GM18519 (cell line): ENCODE results near the gene TMEM217.

Experiments
- ATAC-seq: cut with Tn5 transposase; IDR thresholded peaks from one replicate; pipeline ENCODE4 v1.9.1; 2021; ENCODE audit warnings: mild to moderate bottlenecking, moderate library complexity; ENCODE audit not compliant: unreplicated experiment, low FRiP score

Gene TMEM217

GRCh38 chr6:37280162-37280887 is 22.4 kb upstream of the TMEM217 start:
- ATAC-seq = no peak

- ATAC-seq = no peak
Observed at GRCh38 chr6:37279366-37280134, 21.6 kb upstream of the TMEM217 start.

DNA sequence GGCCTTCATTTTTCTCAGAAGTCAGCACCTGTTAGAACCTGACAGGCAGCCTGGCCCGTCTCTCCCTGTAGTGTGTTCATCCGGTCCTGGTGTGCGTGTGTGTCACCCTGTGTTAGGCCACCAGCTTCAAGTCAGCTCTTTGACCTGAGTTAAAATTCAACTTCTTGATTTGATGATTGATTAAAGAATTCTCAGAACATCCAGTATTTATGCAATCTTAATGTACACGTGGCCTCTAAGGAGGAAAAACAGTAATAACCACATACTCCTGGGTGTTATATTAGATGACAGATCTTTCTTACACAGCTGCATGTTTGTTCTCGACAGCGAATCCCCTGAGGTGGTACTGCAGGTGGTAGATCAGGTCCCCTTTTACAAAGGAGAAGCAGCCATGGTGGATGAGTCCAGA is 19.1 kb upstream of the TMEM217 start:
- ATAC-seq = no peak

DNA sequence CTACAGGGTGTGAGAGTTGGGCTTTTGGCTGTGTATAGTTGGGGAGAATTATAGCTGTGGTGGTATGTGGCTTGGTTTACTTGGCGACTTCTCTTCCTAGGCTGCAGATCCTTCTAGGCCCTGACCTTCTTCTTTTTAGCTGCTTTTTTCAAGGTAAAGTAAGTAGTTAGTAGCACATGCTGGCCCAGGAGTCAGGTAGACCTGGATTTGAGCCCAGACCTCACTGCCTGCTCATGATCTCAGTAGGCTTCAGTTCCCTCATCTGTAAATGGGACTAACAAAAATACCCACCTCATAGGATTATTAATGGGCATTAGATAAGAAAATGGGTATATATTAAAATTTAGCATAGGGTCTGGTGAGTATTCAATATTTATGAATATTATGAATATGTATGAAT is 17.4 kb upstream of the TMEM217 start:
- ATAC-seq = no peak

DNA sequence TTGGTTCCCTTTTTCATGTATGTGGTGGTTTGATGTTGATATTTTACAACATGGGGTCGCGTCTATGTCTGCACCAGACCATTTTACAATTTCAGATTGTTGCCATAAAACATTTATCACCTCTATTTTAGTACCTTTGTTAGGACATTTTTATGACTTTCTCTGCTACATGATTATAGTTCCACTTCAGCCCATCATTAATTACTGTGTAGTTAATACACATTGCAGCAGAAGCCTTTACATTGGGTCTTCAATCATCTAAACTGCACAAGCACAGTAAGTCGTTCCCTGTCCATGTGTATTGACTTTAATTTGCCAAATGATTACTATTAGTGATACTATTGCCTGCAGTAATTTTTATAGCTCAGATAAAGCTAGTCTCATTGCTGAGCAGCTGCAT is 15.7 kb upstream of the TMEM217 start:
- no peak for ATAC-seq

GRCh38 chr6:37272834-37273566 is 15.1 kb upstream of the TMEM217 start:
- ATAC-seq = no peak

- no peak for ATAC-seq
Observed at GRCh38 chr6:37269105-37269504, 11.2 kb upstream of the TMEM217 start.

- ATAC-seq = no peak
Observed at GRCh38 chr6:37265860-37266259, 7.9 kb upstream of the TMEM217 start.

DNA sequence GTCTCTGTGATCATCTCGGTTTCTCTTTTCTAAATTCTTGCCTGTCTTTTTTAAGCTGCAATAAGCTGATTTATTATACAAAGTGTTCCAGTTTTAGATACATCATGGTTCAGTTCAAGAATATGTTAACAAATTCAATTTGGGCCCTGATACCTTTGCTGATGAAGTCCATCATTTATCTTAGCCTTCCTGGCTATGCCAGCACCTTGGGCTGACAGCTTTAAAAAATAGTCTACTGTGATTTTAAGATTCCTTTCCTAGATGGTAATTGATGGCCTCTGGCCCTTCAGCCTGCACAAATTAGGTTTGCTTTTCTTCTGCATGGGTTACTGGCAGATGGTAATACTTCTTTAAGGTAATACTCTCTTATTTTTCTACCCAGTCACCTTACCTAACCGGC is 7.1 kb upstream of the TMEM217 start:
- ATAC-seq = no peak

GRCh38 chr6:37262446-37263026 is 4.6 kb upstream of the TMEM217 start:
- ATAC-seq = no peak

DNA sequence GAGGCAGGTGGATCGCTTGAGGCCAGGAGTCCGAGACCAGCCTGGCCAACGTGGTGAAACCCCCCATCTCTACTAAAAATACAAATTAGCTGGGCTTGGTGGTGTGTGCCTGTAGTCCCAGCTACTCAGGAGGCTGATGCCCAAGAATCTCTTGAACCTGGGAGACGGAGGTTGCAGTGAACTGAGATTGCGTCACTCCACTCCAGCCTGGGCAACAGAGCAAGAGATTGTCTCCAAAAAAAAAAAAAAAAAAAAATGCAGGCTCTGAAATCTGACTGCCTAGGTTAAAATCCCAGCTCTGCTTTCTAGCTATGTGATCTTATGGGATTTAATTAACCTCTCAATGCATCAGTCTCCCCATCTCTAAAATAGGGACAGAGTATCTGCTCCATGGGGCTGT is 3.3 kb upstream of the TMEM217 start:
- ATAC-seq = no peak

GRCh38 chr6:37260444-37260843 is 2.5 kb upstream of the TMEM217 start:
- no peak for ATAC-seq

GRCh38 chr6:37260040-37260439 is 2.1 kb upstream of the TMEM217 start:
- no peak for ATAC-seq

GRCh38 chr6:37259191-37259590 is 1.2 kb upstream of the TMEM217 start:
- ATAC-seq = no peak

DNA sequence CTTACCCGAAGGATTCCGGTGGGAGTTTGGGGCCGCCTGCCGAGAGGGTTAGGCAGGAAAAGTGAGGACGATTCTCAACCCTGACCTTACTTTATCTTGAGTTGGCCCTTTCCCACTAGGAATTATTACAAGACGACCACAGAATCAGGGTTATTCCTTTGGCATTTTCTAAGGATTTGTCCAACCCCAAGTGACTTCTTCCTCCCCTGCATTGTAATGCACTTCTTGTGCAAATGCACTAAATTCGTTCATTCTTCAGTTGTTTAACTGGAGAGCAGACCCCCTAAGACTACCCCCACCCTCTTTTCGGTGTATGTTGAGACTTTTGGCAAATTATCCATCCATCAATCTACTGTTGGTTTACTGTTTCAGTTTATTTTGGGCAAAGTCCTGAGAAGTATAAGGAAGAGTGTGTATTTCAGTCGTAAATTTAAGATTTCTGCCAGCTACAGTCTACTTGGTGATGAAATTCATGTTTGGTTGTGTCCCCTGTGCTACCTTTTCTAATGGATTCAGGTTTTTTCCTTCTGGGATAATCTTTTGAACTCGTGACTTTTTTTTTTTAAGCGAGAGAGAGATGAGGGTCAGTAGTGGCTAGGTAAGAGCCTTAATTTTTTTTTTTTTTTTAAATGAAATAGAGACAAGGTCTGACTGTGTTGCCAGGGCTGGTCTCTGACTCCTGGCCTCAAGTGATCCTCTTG is 611 bp upstream of the TMEM217 start:
- ATAC-seq = no peak

DNA sequence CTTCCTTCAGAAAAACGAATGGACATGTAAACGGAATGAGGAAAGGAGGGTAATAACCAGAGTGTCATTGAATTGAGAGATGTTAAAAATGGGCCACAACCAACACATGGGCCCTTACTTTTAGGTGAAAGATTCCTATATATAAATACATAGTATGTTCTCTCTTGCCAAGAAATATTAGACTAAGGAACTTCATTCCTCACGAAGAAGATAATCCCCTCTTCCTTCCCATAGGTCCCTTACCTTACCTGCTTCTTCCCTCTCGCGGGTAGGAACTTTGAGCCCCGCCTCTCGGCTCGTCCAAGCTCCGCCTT is 667 bp downstream of the TMEM217 start:
- ATAC-seq = no peak

DNA sequence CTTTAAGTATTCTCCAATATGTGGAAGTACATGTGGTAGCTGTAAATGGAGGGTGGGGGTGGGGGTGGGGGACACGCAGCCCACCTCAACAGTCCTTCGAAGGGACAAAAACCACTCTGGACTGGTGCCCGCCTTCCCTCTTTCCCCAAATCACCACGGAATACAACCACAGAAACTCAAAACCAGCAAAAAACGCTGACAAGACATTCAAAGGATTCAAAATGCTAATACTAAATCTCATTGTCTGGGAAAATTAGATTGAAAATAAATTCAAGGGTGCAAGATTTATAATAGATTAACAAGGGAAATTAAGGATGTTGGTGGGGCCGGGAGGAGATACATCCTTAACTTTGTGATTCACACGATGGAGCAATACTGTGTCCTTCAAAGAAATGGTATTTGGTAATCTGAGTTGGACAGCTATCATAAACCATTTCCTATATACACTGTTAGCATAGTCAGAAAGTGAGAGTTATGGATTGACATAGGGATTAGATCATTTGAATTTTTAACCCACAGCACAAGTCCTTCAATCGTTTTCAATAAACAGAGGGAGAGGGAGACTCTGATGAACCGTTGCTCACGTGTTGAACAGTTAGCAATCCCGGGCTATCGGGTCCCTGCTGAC is 1.1 kb downstream of the TMEM217 start:
- no peak for ATAC-seq

DNA sequence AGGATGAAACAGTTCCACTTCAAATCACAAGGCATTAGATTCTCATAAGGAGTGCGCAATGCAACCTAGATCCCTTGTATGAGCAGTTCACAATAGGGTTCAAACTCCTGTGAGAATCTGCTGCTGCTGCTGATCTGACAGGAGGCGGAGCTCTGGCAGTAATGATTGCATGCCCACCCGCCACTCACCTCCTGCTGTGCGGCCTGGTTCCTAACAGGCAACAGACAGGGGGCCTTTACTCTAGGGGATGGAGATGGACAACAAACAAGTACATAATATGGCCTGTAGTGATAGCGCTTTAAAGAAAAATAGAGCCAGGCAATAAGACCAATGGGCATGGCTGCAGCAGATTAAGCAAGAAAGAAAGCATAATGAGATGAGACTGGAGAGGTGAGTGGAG is 3.1 kb downstream of the TMEM217 start:
- no peak for ATAC-seq

GRCh38 chr6:37253486-37254007 is 4.4 kb downstream of the TMEM217 start:
- ATAC-seq = no peak

- ATAC-seq = no peak
Observed at GRCh38 chr6:37251211-37251780, 6.6 kb downstream of the TMEM217 start.
